GM19035 (cell line): Measurements from ENCODE around the gene ANKRD33B.
"Not testable (repeated sequence)": the region's sequence is repeated elsewhere in the genome, so short reads cannot be mapped to it uniquely, and the experiment has no call there.

Experiments
- ATAC-seq: cut with Tn5 transposase; IDR thresholded peaks from one replicate; pipeline ENCODE4 v1.9.1; 2021; ENCODE audit not compliant: unreplicated experiment

Gene ANKRD33B

DNA sequence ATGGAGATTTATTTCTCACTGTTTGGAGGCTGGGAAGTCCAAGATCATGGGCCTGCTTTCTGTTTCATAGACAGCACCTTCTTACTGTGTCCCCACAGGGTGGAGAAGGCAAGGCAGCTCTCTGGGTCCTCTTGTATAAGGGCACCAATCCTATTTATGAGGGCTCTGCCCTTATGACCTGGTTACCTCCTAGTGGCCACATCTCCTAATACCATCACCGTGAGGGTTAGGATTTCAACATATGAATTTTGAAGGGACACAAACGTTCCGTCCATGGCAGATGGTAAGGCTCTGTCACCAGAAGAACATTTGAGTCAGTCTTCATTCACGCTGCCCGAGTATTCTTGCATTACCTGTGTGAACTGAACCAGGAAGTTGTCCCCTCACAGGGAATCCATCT is 48.4 kb downstream of the ANKRD33B start:
- no peak for ATAC-seq

DNA sequence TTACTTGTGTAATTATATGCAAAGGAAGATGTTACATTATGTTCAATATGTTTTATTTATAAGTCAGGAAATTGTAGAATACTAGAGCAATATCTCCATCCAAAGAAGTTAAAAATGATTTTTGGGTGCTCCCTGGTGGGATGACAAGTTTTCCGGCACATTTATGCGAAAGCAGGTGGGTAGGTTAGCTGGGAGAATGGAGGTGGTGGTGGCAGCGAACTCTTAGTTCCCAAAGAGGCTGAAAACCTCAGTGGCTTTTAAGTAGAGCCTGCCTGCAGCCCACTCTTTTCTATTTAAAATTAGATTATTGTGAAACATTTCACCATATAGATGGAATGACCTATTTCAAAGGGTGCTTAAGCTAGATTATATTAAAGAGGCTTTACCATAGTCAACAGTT is 51.8 kb downstream of the ANKRD33B start:
- no peak for ATAC-seq

DNA sequence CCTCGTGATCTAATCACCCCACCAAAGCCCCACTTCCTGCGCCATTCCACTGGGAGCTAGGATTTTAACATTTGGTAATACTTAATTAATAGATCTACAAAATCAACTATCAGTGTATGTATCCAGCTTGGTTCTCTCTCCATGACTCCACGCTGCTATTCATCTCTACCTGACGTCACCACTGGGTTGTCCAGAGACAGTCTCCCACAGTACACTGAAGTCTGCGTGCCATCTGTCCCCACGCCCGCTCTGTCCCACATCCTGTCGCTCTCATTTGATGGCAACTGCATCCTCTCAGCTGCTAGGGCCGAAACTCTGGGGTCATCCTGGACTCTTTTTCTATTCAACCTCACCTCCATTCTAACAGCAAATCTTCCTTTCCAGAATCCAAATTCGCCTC is 53.2 kb downstream of the ANKRD33B start:
- ATAC-seq, result no peak

DNA sequence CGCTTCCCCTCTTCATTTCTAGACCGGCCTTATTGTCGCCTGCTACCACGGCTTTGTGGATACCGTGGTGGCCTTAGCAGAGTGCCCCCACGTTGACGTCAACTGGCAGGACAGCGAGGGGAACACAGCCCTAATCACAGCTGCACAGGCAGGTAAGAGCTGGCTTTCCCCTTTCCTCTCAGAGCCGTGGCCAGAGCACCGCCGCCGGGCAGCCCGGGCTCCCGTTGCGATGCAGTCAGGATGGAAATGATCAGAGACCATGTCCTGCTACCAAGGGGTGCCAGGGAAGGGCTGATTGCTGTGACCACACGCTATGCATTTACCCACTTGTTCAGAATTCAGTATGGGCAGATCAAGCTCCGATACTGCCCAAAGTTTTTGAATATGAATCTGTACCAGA is 54.4 kb downstream of the ANKRD33B start:
- ATAC-seq, result no peak

DNA sequence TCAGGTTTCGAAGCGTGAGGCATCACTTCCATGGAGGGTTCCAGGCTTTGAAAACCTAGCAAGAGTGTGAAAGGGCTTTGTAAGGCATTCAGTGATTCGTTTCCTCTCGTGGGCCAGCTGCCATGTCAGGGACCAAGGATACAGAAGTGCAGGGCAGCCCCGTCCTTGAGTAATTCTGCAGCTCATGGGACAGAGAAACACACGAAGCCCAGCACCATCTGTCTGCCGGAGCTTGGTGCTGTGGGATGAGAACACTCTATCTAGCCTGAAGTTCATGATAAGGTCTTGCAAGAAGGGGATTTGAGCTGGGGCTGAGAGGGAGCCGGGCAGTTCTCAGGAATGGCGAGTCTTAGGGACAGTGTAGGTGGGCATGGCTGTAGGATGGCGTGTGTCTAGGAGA is 55.8 kb downstream of the ANKRD33B start:
- ATAC-seq, result no peak

DNA sequence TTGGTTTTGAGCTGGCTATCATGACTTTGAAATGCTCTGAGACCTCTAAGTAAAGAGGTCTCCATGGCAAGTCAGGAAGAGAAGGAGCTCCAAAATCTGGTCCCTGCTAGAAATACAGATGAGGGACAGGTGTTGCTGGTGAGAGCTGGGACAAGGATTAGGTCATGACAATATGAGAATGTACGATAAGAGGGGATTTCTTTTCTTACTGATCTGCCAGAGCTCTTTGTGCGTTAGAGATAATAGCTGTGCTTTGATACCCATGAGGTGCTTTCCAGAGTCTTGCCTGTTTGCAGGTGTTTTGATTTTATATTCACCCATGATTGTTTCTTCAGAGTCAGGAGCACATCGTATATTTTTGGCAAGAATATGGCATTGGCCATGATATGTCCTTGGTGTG is 56.5 kb downstream of the ANKRD33B start:
- no peak for ATAC-seq

DNA sequence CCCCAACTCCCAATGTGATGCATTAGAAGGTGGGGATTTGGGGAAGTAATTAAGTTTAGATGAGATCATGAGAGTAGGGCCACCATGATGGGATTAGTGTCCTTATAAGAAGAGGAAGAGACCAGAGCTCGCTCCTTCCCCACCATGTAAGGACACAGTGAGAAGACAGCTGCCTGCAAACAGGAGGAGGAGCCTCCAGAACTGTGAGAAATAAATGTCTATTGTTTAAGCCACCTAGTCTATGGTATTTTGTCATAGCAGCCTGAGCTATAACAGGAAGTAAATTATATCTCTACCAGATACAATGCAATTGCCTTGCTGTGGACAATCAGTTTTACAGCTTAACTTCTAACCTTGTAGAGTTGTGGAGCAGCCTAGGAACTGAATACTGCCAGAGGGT is 58.0 kb downstream of the ANKRD33B start:
- no peak for ATAC-seq

DNA sequence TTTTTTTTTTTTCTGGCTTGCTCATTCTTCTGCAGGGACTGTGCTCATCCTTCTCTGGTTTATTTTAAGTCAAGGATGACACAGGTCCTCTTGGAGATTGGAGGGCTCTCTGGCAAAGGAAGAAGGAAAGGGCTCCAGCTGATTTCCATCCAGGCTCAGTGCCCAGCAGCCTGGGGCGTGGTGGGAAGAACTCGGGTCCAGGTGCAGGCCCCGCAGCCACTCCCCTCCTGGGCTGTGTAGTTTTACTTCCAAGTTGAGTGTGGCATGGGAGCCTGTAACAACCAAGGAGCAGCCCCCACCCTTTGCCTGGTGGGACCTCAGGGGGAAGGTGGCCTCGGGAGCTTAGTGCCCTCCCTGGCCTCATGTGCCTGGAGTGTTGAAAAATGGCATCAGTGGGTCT is 58.9 kb downstream of the ANKRD33B start:
- no peak for ATAC-seq

DNA sequence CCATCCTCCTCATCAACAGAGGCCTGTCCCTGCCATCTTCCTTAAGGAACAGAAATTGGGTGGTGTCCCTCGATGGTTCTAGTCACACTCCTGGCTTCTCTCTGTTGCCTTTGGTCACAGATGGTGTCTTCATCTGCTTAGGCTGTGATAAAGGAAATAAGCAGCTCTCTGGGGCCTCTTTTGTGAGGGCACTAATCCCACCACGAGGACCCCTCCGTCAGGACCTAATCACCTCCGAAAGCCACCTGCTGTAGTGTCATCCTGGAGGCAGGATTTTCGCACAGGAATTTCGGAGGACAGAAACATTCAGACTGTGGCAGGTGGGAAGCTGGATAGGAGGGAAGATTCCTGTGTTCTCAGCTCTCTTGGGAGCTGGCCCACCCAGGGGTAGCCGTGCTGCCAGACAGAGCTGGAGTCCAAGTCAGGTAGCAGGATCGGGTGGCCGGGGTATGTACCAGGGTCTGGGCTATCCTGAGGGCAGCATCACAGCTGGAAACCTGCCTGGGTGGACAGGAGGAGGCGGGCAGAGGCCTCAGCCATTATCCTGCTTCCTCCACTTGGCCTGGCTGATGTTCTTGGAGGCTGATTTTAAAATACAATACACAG is 59.5 kb downstream of the ANKRD33B start:
- no peak for ATAC-seq

DNA sequence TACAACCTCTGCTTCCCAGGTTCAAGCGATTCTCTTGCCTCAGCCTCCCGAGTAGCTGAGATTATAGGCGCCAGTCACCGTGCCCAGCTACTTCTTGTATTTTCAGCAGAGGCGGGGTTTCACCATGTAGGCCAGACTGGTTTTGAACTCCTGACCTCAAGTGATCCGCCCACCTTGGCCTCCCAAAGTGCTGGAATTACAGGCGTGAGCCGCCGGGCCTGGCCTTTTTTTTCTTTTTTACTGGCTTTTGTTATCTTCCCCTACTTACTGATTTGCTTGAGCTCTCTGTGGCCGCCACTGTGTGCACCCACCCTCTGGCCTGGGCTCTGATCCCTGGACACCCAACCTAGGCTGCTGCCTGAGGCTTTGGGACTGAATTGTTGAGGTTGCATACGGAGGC is 60.3 kb downstream of the ANKRD33B start:
- no peak for ATAC-seq

DNA sequence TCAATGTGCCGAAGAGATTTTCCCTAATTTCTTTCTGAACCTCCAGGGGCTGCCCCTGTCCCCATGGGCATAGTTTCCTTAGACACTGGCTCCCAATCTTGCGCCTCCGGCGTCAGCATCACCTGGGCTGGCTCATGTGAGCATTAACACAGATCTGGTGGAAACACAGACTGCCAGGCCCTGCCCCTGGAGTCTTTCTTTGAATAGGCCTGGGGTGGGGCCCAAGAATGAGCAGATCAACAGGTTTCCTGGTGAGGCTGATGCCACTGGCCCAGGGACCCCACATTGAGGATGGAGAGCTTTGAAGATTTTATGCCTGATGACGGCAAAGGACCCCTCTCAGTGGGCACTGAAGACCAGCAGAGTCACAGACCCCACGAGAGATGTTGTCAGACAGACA is 60.8 kb downstream of the ANKRD33B start:
- ATAC-seq, result no peak

DNA sequence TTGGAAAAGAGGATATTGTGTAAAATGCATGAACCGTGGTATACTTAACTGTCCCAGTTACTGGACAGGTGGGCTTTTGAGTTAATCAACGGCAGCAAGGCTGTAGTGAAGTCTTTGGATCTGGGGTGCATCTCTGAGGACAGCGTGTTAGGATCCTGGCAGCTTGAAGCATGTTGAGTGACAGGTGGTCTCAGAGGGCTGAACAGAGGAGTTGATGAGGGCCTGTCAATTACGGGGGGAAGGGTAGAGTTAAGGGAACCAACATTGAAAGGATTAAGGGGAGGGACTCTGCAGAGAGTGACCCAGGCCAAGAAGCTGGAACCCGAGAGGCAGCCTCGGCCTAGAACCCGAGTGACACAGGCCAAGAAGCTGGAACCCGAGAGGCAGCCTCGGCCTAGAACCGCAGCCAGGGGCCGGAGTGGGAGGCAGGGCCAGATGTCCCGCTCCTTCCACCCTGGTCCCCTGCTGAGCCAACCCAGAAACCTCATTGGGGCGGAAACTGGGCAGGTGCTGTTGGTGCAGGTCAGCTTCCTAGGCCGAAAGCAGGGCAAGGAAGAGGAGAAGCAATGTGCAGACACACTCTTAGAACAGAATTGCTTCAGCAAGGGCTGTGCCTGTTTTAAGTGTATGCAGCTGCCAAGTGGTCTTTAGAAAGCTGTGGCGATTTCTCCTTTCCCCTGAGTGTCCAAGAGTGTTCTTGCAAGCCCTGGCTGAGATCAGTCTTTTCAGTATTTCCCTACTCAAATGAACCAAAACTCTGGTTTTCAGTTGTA is 62.0 kb downstream of the ANKRD33B start:
- ATAC-seq, result no peak

DNA sequence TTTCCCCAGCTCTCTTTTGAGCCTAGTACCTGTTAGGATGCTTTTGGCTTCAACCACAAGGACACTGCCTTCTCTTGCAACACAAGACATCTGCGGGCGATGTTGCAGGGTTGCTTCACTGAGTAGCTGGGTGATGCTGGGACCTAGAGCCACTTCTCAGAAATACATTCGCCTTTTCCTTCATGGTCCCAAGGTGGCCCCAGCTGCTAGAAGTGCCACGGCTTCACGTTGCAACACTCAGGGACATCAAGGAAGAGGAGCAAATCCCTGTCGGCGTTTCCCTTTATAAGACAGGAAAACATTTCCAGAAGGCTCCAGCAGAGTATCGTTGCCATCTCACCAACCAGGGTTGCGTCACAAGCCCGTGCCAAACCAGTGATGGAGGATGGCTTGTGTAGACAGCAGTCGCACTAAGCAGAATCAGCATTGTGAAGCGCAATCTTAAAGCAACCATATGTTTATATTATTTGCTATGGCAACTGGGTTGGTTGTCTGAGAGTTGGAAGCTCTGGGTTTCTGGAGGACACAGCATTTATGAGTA is 62.7 kb downstream of the ANKRD33B start:
- no peak for ATAC-seq

DNA sequence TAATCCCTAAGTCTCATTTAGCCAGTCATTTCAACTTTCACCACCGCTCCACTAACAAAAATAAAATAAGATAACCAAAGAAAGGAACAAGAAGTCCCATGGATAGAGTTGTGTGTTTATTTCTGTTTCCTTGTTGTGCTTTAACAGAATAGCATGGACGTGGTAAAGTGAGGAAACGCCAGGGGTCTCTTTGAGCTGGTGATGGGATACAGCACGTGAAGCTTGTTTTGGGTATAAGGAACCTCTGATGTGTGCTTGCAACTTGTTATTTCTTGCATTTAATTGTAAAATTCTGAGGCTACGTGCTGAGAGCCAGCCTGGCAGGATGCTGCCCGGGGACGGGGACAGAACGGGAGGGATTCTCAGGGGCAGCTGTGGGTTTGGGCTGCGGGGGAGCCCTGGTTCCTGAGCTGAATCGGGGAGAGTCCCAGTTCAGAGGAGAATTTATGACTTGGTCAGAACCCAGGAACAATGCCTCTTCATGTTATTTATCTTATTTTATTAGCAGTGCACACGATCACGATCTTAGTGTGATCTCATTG is 63.4 kb downstream of the ANKRD33B start:
- peak; percentile 5 for ATAC-seq

DNA sequence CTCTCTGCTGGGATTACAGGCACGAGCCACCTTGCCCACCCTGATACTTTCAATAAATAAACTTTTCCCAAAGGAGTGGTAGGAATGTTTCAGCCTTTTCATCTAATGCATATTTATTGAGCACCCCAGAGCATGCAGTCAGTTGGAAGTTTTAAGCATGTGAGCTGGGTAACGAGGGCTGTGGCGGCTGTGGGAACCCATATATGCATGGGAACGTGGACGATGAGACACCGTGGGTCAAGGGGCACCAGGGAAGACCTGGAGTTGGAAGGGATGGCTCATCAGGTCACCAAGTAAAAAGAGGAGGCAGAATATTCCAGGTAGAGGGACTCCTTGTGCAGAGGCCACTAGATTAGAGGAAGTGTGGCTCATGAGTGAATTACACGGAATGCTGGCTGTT is 64.7 kb downstream of the ANKRD33B start:
- no peak for ATAC-seq

DNA sequence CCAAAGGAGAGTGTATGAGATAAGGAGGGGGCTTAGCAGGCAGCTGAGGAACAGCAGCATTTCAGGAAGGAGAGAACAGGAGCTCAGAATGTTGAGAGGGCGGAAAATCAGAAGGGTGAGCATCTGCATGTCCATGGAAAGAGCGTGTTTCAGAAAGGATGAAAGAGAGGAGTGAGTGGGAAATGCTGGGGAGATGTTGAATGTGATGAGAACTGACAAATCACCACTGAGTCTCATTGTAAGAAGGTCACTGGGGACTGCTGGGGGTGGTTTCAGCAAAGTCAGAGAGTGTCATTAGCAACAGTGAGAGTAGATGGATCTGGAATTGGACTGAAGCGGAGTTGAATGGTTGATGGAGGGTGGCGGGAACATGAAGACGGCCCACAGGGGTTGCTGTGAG is 65.8 kb downstream of the ANKRD33B start:
- no peak for ATAC-seq

DNA sequence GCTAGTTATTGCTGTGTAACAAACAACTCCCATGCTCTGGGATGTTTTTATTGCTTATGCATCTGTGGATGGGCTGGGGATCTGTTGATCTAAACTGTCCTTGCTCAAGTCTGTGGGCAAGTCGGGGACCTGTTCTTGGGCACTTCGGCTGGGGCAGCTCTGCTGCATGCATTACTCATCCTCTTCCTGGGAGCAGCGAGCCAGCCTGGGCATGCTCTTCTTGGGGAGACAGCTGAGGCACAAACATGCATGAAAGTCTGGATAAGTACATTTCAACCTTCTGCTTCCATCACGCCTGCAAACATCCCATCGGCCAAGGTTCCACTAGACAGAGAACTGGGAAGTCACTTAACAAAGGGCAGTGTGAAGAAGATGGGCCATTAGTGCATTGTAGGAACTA is 66.3 kb downstream of the ANKRD33B start:
- no peak for ATAC-seq

DNA sequence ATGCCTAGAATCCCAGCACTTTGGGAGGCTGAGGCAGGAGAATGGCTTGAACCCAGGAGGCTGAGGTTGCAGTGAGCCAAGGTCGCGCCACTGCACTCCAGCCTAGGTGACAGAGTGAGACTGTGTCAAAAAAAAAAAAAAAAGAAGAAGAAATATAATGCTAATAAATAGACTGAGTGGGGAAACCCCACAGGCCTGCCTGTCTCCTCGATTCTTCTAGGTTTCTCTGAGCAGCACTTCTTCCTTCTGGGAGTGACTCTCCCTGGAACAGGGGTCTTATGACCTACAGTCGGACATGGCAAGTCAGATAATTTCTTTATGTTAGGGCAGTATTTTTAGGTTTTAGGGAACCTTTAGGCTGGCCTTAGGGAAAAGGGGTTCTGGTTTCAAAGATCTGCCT is 66.9 kb downstream of the ANKRD33B start:
- ATAC-seq, result not testable (repeated sequence)

DNA sequence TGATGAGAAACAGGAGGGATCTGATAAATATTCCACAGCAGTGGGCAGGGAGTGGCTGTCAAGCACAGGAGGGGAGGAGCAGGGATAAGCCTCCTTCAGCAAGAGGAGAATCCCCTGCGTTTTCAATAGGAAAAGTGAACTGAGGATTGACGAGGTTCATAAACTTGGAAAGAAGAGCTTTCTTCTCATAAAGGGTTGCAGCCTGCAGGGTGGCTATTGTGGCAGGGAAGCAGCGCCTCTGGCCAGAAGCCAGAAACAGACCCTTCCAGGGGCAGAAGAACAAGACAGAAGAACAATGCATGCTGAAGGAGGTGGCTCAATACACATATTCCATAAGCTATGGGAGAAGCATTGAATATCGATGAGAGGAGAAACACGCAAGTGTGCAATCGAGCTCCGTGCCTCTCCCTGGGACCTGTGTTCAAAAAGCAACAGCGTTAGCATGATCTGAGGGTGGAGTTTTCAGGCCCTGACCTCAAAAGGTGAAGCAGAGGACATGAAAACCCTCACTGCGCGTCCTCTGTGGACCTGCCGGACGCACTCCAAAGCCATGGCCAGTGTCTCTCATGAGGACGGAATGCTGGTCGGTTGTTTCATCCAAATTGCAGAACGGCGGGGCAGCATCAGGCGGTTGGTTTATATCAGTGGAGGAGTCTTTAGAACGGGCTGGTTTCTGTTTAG is 67.6 kb downstream of the ANKRD33B start:
- ATAC-seq, result peak; percentile 5

DNA sequence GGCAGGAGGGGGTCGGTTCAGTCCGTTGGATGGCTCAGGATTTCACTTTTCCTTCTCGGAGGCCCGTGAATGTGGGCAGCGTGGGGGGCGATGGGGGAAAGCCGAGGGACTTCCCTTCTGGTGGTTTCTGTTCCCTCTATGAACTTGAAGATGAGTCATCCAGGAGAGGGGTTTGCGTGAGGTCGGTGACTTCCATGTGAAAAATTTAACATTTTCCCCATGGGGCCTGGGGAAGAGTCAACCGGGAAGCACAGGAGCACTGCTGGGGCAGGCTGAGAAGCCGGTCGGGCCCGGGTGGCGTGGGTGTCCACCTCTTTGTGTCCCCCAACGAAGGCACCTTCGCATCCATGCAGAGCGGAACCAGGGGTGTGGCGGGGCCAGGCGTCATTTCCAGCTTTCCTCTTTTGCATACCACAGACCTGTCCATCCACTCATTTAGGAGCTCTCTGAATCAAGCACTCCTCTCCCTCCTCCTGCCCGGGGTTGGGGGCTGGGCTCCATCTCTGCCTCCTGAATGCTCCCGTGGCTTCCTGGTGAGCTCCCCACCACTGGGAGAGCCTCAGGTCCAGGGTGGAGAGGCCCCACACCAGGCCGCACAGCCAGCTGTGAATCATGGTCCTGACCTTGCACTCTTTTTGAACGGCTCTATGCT is 68.4 kb downstream of the ANKRD33B start:
- ATAC-seq, result peak; percentile 41
